GM23248 (cell line): ENCODE results near the gene KCNE4. TPM values are rescaled to one million over a fixed set of nuclear protein-coding genes. Genes with fewer than 3 reads are reported as not detected.

Experiments
- DNase-seq: peaks from one replicate; pipeline ENCODE4 v3.0.0-alpha.2; 2015
- H2AFZ ChIP-seq: fragments of 200-600 bp; sonication (generic); 2 replicates; pipeline ENCODE4 v1.6.1; 2016; ENCODE audit warnings: antibody characterized with exemption
- H3F3A ChIP-seq: fragments of 200-600 bp; sonication (generic); 2 replicates; pipeline ENCODE4 v1.6.1; 2016; ENCODE audit warnings: mild to moderate bottlenecking, antibody characterized with exemption, mixed run types; ENCODE audit not compliant: insufficient read depth
- H3K27ac ChIP-seq: fragments of 200-600 bp; sonication (generic); 2 replicates; pipeline ENCODE4 v1.5.1; 2016; ENCODE audit warnings: mild to moderate bottlenecking
- H3K27me3 ChIP-seq: fragments of 200-600 bp; sonication (generic); replicated peaks from 2 replicates; pipeline ENCODE4 v1.6.1; 2016; ENCODE audit warnings: mild to moderate bottlenecking; ENCODE audit not compliant: insufficient read depth
- H3K36me3 ChIP-seq: fragments of 200-600 bp; sonication (generic); 2 replicates; pipeline ENCODE4 v1.6.1; 2016; ENCODE audit warnings: low read depth, mild to moderate bottlenecking
- H3K4me1 ChIP-seq: fragments of 200-600 bp; sonication (generic); 2 replicates; pipeline ENCODE4 v1.6.1; 2016; ENCODE audit warnings: mild to moderate bottlenecking; ENCODE audit not compliant: insufficient read depth
- H3K4me2 ChIP-seq: fragments of 200-600 bp; sonication (generic); one replicate; pipeline ENCODE4 v1.6.1; 2016; ENCODE audit warnings: mild to moderate bottlenecking; ENCODE audit not compliant: unreplicated experiment
- H3K4me3 ChIP-seq: fragments of 200-600 bp; sonication (generic); 2 replicates; pipeline ENCODE4 v1.5.1; 2016; ENCODE audit warnings: mild to moderate bottlenecking
- H3K79me2 ChIP-seq: fragments of 200-600 bp; sonication (generic); 2 replicates; pipeline ENCODE4 v1.6.1; 2016; ENCODE audit warnings: mild to moderate bottlenecking; ENCODE audit not compliant: insufficient read depth
- H3K9ac ChIP-seq: fragments of 200-600 bp; sonication (generic); 2 replicates; pipeline ENCODE4 v1.6.1; 2016; ENCODE audit warnings: mild to moderate bottlenecking
- H3K9me2 ChIP-seq: fragments of 200-600 bp; sonication (generic); 2 replicates; pipeline ENCODE4 v1.6.1; 2016; ENCODE audit warnings: mixed run types, mild to moderate bottlenecking, moderate library complexity; ENCODE audit not compliant: insufficient read depth
- H3K9me3 ChIP-seq: fragments of 200-600 bp; sonication (generic); one replicate; pipeline ENCODE4 v1.6.1; 2017; ENCODE audit warnings: low read depth
- H4K20me1 ChIP-seq: fragments of 200-600 bp; sonication (generic); 2 replicates; pipeline ENCODE4 v1.6.0; 2016; ENCODE audit not compliant: insufficient read depth
- EZH2 ChIP-seq: fragments of 200-600 bp; sonication (generic); IDR thresholded peaks from 2 replicates; pipeline ENCODE4 v1.6.1; 2018; ENCODE audit warnings: antibody characterized with exemption, mild to moderate bottlenecking; ENCODE audit not compliant: insufficient read depth, poor library complexity, severe bottlenecking
- EZH2phosphoT487 ChIP-seq: fragments of 200-600 bp; sonication (generic); IDR thresholded peaks from 2 replicates; pipeline ENCODE4 v1.6.1; 2018; ENCODE audit warnings: antibody characterized with exemption, moderate library complexity, mild to moderate bottlenecking, low read depth; ENCODE audit not compliant: insufficient read depth
- WGBS, 2 experiments: methylation state at CpG; one replicate each; pipeline ENCODE4 v1.1.6; 2015 to 2017; ENCODE audit warnings: low lambda C conversion rate in 2 of 2, low coverage in 1 of 2; ENCODE audit errors: missing lambda C conversion rate in 2 of 2; 5-methylcytosine and 5-hydroxymethylcytosine counted together
- in situ Hi-C: fragments of 300-500 bp; cut with MboI; formaldehyde crosslinking; loops from 2 replicates; pipeline ENCODE4 v1.15.0; 2020
- polyA plus RNA-seq: library from polyadenylated mRNA; unstranded; fragments of >200 nt; fragmentation: Nextera tagmentation; extraction: Ambion mirVana; gene quantifications from 2 replicates; pipeline ENCODE4 v1.2.1, GENCODE V29; 2016
- total RNA-seq: library from RNA; depleted of rRNA; stranded (reverse); fragments of >200 nt; shearing (Covaris generic); gene quantifications from 2 replicates; pipeline ENCODE4 v1.2.3, GENCODE V29; 2014

KCNE4 gene
- total and polyA plus RNA-seq, 2 experiments from 2014 or later = 3.3 to 5.9 TPM

GRCh38 chr2:223019987-223020717 is 31.8 kb upstream of the KCNE4 start:
- no peaks in the 10 kb centered on the region for H3F3A ChIP-seq
- no peaks in the 10 kb centered on the region for H3K9me3 ChIP-seq
- DNase-seq = no peak

GRCh38 chr2:223020971-223021675 is 30.9 kb upstream of the KCNE4 start:
- in situ Hi-C loops = no loop called here
- Histone ChIP-seq H4K20me1 (no peaks in the 10 kb centered on the region), H2AFZ (no peak overlapping the region), H3K4me1 (peaks cover under 1% of the 10 kb centered on the region), H3K79me2 (no peaks in the 10 kb centered on the region), H3K9ac (no peak overlapping the region), H3F3A (no peaks in the 10 kb centered on the region), H3K9me3 (no peaks in the 10 kb centered on the region), H3K4me2 (no peak overlapping the region), H3K27ac (no peak overlapping the region), H3K36me3 (no peaks in the 10 kb centered on the region), H3K9me2 (no peaks in the 10 kb centered on the region), H3K4me3 (no peak overlapping the region), H3K27me3 (no peaks in the 10 kb centered on the region)
- no peak for DNase-seq
- 81 to 86% methylated on average over 7 of the region's 7 CpGs for WGBS, 2 experiments
- TF ChIP-seq EZH2 (no peak), EZH2phosphoT487 (no peak)

More at GRCh38 chr2:223019987-223020717, 31.8 kb upstream of the KCNE4 start:
- Histone ChIP-seq H2AFZ (no peak overlapping the region), H3K4me1 (no peaks in the 10 kb centered on the region), H3K4me3 (no peak overlapping the region), H3K4me2 (no peak overlapping the region), H3K9ac (no peak overlapping the region), H3K79me2 (no peaks in the 10 kb centered on the region), H3K27ac (no peak overlapping the region), H3K27me3 (no peaks in the 10 kb centered on the region), H4K20me1 (no peaks in the 10 kb centered on the region), H3K9me2 (no peaks in the 10 kb centered on the region), H3K36me3 (no peaks in the 10 kb centered on the region)
- TF ChIP-seq EZH2phosphoT487 (no peak), EZH2 (no peak)
- 90 to 92% methylated on average over 7 of the region's 7 CpGs for WGBS, 2 experiments
- in situ Hi-C loops = no loop called here

- no peak overlapping the region for H3K27ac ChIP-seq
- in situ Hi-C loops = no loop called here
- 62 to 67% methylated on average over 5 of the region's 5 CpGs for WGBS, 2 experiments
These were observed 25.5 kb upstream of the KCNE4 start for GRCh38 chr2:223026357-223027110.

GRCh38 chr2:223027442-223027841 is 24.5 kb upstream of the KCNE4 start:
- Histone ChIP-seq H3K9me3 (no peaks in the 10 kb centered on the region), H3K4me2 (no peak overlapping the region), H3K27ac (no peak overlapping the region), H3K27me3 (no peaks in the 10 kb centered on the region), H3K9me2 (no peaks in the 10 kb centered on the region), H3K36me3 (no peaks in the 10 kb centered on the region), H3K4me3 (no peak overlapping the region), H4K20me1 (no peaks in the 10 kb centered on the region), H3K79me2 (no peaks in the 10 kb centered on the region), H2AFZ (no peak overlapping the region), H3F3A (0 out of 2 replicates have a peak, but pooled peaks cover 12% of the 10 kb centered on the region), H3K9ac (no peak overlapping the region), H3K4me1 (peaks cover 13% of the 10 kb centered on the region)
- no peak for TF ChIP-seq EZH2phosphoT487
- TF ChIP-seq EZH2 = no peak
- in situ Hi-C loops = no loop called here
- WGBS, 2 experiments = 97 to 100% methylated on average over 2 of the region's 2 CpGs
- peak; percentile 81 for DNase-seq

More at GRCh38 chr2:223026357-223027110, 25.5 kb upstream of the KCNE4 start:
- DNase-seq = peak; percentile 57
- no peaks in the 10 kb centered on the region for H3K79me2 ChIP-seq
- no peaks in the 10 kb centered on the region for H3K9me3 ChIP-seq
- no peak overlapping the region for H2AFZ ChIP-seq
- H3K4me3 ChIP-seq = no peak overlapping the region
- H3K36me3 ChIP-seq = no peaks in the 10 kb centered on the region
- H3K4me2 ChIP-seq = peak overlapping the region; percentile 4
- no peaks in the 10 kb centered on the region for H4K20me1 ChIP-seq
- TF ChIP-seq EZH2 (no peak), EZH2phosphoT487 (no peak)
- H3K9me2 ChIP-seq = no peaks in the 10 kb centered on the region
- peaks cover 13% of the 10 kb centered on the region for H3K4me1 ChIP-seq
- no peaks in the 10 kb centered on the region for H3K27me3 ChIP-seq
- H3K9ac ChIP-seq = no peak overlapping the region
- H3F3A ChIP-seq = 0 out of 2 replicates have a peak, but pooled peaks cover 12% of the 10 kb centered on the region
